Activated CD8-positive, alpha-beta T cell treated with anti-CD3 and anti-CD28 coated beads for 36 hours (primary cell): Measurements from ENCODE around the gene IFNA2. TPM values are rescaled to one million over a fixed set of nuclear protein-coding genes. Genes with fewer than 3 reads are reported as not detected.
"Not testable (repeated sequence)": the region's sequence is repeated elsewhere in the genome, so short reads cannot be mapped to it uniquely, and the experiment has no call there.

Source experiments
- ATAC-seq: fragments of 200-7000 bp; cut with Tn5 transposase; one replicate; pipeline ENCODE4 v1.10.0; 2021; ENCODE audit warnings: mild to moderate bottlenecking, moderate library complexity
- CTCF ChIA-PET: fragments of 350-600 bp; sonication (Branson Sonifier 250); formaldehyde crosslinking; loops from one replicate; lab custom pipeline; 2021; ENCODE audit warnings: antibody characterized with exemption; lab: Charles Lee
- POLR2A ChIA-PET: fragments of 350-600 bp; sonication (Branson Sonifier 250); formaldehyde crosslinking; loops from one replicate; lab custom pipeline; 2021; ENCODE audit warnings: antibody characterized with exemption; lab: Charles Lee
- DNase-seq: peaks from one replicate; pipeline ENCODE4 v3.0.0-alpha.2; 2020
- H3K27ac Mint-ChIP-seq: one replicate; pipeline ENCODE4 v1.8.0; 2021; ENCODE audit warnings: mild to moderate bottlenecking, mixed read lengths
- H3K27me3 Mint-ChIP-seq: one replicate; pipeline ENCODE4 v1.8.0; 2021; ENCODE audit warnings: mixed read lengths
- H3K36me3 Mint-ChIP-seq: one replicate; pipeline ENCODE4 v1.8.0; 2021; ENCODE audit warnings: low read depth, mixed read lengths
- H3K4me1 Mint-ChIP-seq: one replicate; pipeline ENCODE4 v1.8.0; 2021; ENCODE audit warnings: low read depth, mixed read lengths
- H3K4me3 Mint-ChIP-seq: one replicate; pipeline ENCODE4 v1.8.0; 2021; ENCODE audit warnings: mild to moderate bottlenecking, moderate library complexity, mixed read lengths
- H3K9me3 Mint-ChIP-seq: one replicate; pipeline ENCODE4 v1.8.0; 2021; ENCODE audit warnings: mixed read lengths
- CTCF ChIP-seq: fragments of 200-600 bp; IDR thresholded peaks from one replicate; pipeline ENCODE4 v1.8.0; 2022; ENCODE audit warnings: antibody characterized with exemption, mild to moderate bottlenecking
- intact Hi-C: fragments of 100-400 bp; cut with micrococcal nuclease; formaldehyde crosslinking; loops from one replicate; pipeline ENCODE4 v1.10.0; 2022
- total RNA-seq, 2 experiments: library from RNA; stranded (reverse); gene quantifications; one replicate each; pipeline ENCODE4 v1.2.3, GENCODE V29; 2021

The IFNA2 gene
- total RNA-seq, 2 experiments from 2014 or later: not detected

DNA sequence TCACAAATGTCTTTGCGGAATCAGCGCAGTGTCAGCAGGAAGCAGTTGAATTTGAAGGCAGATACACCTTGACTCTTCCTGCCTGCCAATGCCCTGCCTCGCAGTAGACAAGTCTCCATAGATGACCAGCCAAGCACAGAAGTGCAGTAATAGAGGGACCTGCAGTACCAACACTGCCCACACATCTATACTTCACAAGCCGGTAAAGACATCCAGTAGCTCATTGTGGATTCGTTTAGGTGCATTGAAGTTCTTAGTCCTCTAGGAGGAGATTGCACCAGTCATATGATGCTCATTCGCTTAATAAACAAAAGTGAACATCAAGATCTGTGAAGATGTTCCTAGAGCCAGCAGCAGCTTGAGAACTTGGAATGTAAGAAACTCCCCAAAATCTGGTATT lies 7.1 kb upstream of the IFNA2 start:
- POLR2A ChIA-PET: no interaction called here
- H3K9me3 Mint-ChIP-seq: no peaks in the 10 kb centered on the region
- CTCF ChIA-PET: interaction anchor here (0.6 to 6.6 kb wide), 14 partner anchors 8 to 157 kb away, joined by 3 to 150 read pairs (median 4); partner anchors contain the start of gene KLHL9
- peaks cover 8% of the 10 kb centered on the region for H3K4me1 Mint-ChIP-seq
- H3K36me3 Mint-ChIP-seq: no peaks in the 10 kb centered on the region
- TF ChIP-seq CTCF: no peak
- DNase-seq (peak; percentile 18), ATAC-seq (peak; percentile 69)
- intact Hi-C loops: no loop called here
- no peak overlapping the region for H3K4me3 Mint-ChIP-seq
- H3K27ac Mint-ChIP-seq: no peak overlapping the region
- peaks cover 34% of the 10 kb centered on the region for H3K27me3 Mint-ChIP-seq

- H3K4me1 Mint-ChIP-seq: peaks cover 20% of the 10 kb centered on the region
- H3K36me3 Mint-ChIP-seq: no peaks in the 10 kb centered on the region
- no peak overlapping the region for H3K27ac Mint-ChIP-seq
- peaks cover 4% of the 10 kb centered on the region for H3K9me3 Mint-ChIP-seq
- ATAC-seq (no peak), DNase-seq (no peak)
- intact Hi-C loops: no loop called here
- TF ChIP-seq CTCF: no peak
- POLR2A ChIA-PET: no interaction called here
- no peak overlapping the region for H3K4me3 Mint-ChIP-seq
- CTCF ChIA-PET: no interaction called here
- H3K27me3 Mint-ChIP-seq: peaks cover 36% of the 10 kb centered on the region
These were observed 1.6 kb downstream of the IFNA2 start for GRCh38 chr9:21383627-21384026.

GRCh38 chr9:21381448-21382339 lies 3.5 kb downstream of the IFNA2 start:
- Mint-ChIP-seq H3K27me3 (peaks cover 31% of the 10 kb centered on the region), H3K27ac (no peak overlapping the region), H3K4me3 (peak overlapping the region; percentile 24), H3K36me3 (no peaks in the 10 kb centered on the region), H3K4me1 (peaks cover 20% of the 10 kb centered on the region), H3K9me3 (peaks cover 4% of the 10 kb centered on the region)
- DNase-seq: peak; percentile 34
- CTCF ChIA-PET: interaction anchor here (1.7 to 2.2 kb wide), 2 partner anchors 14 to 55 kb away, joined by 5 to 11 read pairs; no protein-coding TSS in a partner anchor
- ATAC-seq: peak; percentile 91
- intact Hi-C loops: no loop called here
- no peak for TF ChIP-seq CTCF
- POLR2A ChIA-PET: no interaction called here

DNA sequence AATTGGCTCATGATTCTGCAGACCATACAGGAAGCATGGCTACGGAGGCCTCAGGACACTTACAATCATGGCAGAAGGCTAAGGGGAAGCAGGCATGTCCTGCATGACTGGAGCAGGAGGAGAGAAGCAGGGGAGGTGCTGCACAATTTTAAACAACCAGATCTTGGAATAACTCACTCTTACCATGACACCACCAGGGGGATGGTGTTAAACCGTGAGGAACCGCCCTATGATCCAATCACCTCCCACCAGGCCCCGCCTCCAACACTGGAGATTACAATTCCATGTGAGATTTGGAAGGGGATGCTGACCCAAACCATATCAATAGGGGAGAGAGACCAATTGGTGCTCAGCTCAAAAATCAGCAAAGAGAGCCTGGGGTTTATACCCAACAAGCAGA lies 13.7 kb downstream of the IFNA2 start:
- H3K27ac Mint-ChIP-seq, H3K9me3 Mint-ChIP-seq, H3K36me3 Mint-ChIP-seq, H3K4me3 Mint-ChIP-seq, ATAC-seq, H3K4me1 Mint-ChIP-seq, DNase-seq, intact Hi-C loops: not testable (repeated sequence)
- ChIA-PET CTCF (interaction anchor here (1.0 to 1.8 kb wide), 2 partner anchors 21 to 118 kb away, joined by 3 read pairs; no protein-coding TSS in a partner anchor), POLR2A (interaction anchor here (0.8 kb wide), 1 partner anchor 84 kb away, joined by 3 read pairs; no protein-coding TSS in a partner anchor)
- H3K27me3 Mint-ChIP-seq: peaks cover 13% of the 10 kb centered on the region

DNA sequence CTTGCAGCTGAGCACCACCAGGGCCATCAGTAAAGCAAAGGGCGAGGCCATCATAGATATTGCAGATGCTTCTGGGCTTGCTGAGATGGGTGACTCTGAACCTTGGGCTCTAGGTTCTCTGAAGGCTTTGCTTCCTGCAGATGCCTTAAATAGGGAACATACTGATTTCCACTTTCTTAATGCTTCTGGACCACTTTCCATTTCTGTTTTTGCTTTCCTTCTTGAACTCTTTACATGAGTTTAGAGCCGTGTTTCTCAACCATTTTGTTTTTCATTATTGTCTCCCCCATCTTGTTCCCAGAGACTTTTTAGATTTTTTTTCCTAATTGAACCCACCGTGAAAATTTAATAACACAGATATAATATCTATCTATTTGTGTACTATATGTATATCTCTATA lies 17.2 kb downstream of the IFNA2 start, which contains the start of gene IFNA13:
Gene IFNA13, minus strand, starts transcription at position 101 of the 400 bp plus-strand sequence. Its CDS starts 47 bp downstream, at position 54.
- Mint-ChIP-seq H3K27ac (no peak within 1 kb of the TSS), H3K27me3 (peaks cover 19% of the 10 kb centered on the region), H3K4me3 (no peak within 1 kb of the TSS), H3K4me1 (no peaks in the 10 kb centered on the region), H3K36me3 (no peaks in the 10 kb centered on the region), H3K9me3 (no peaks in the 10 kb centered on the region)
- ChIA-PET CTCF (no interaction called here), POLR2A (no interaction called here)
- DNase-seq: no peak
- no peak for TF ChIP-seq CTCF
- ATAC-seq: no peak
- intact Hi-C loops: no loop called here

DNA sequence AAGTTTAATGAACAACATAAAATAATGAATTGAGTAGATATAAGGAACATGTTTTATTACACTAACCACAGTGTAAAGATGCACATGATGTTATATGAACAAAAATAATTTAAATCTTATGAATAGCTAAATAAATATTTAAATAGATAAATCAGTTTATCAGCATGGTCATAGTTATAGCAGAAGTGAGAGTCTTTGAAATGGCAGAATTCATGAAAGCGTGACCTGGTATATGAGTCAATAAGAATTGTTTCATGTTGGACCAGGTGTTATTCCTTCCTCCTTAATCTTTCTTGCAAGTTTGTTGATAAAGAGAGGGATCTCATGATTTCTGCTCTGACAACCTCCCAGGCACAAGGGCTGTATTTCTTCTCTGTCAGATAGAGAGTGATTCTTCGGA lies 18.0 kb downstream of the IFNA2 start:
- H3K4me1 Mint-ChIP-seq, H3K4me3 Mint-ChIP-seq, DNase-seq, H3K36me3 Mint-ChIP-seq, H3K27ac Mint-ChIP-seq, H3K9me3 Mint-ChIP-seq, POLR2A ChIA-PET, CTCF ChIA-PET, intact Hi-C loops, ATAC-seq: not testable (repeated sequence)
- H3K27me3 Mint-ChIP-seq: peaks cover 17% of the 10 kb centered on the region
